Measurements from ENCODE around the gene CHMP1A. TPM values are rescaled to one million over a fixed set of nuclear protein-coding genes. Genes with fewer than 3 reads are reported as not detected.

The CHMP1A gene
- total RNA-seq, 4 donors from 2014 or later, result 54.5 to 101 (median 82.2) TPM

GRCh38 chr16:89618109-89618998 lies 39.2 kb downstream of the CHMP1A start:
- Histone ChIP-seq H3K27ac (no peak overlapping the region), H3K27me3 (peaks cover 91% of the 10 kb centered on the region), H3K36me3 (no peaks in the 10 kb centered on the region), H3K9me3 (no peaks in the 10 kb centered on the region), H3K4me3 (no peak overlapping the region), H3K4me1 (no peaks in the 10 kb centered on the region)
- TF ChIP-seq EP300 (IDR thresholded peaks at IDR 0.05) (no peak), CTCF (IDR thresholded peaks at IDR 0.05) (no peak), POLR2A (IDR thresholded peaks at IDR 0.05) (no peak), POLR2AphosphoS5 (IDR thresholded peaks at IDR 0.05) (no peak)
- 30 to 31% methylated on average over 12 to 15 of the region's 16 CpGs for WGBS, 2 donors (ENCODE audit: low coverage in 1 of 2)
- ATAC-seq, result no peak

DNA sequence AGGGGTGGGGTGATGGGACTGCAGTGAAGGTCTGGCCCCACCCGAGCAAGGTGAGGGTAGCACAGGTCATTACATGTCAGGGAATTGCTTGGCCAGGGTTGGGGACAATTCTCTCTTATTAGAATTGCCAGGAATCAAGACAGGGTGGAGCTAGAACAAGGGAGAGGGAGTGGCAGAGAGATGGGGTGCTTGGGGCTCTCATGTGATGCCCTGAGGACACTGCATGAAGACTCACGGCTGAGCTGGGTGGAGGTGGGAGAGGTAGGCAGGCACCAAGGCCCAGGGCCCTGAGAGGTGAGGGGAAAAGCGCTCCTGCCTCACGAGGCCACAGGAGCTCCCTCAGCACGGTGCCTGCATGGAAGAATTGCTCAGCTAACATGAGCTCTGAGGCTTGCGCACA lies 40.5 kb downstream of the CHMP1A start:
- Histone ChIP-seq H3K36me3 (no peaks in the 10 kb centered on the region), H3K4me3 (no peak overlapping the region), H3K9me3 (no peaks in the 10 kb centered on the region), H3K4me1 (no peaks in the 10 kb centered on the region), H3K27ac (no peak overlapping the region), H3K27me3 (peaks cover 91% of the 10 kb centered on the region)
- 55 to 61% methylated on average over 3 to 6 of the region's 6 CpGs for WGBS, 2 donors (ENCODE audit: low coverage in 1 of 2)
- ATAC-seq, result no peak
- no peak for TF ChIP-seq POLR2AphosphoS5 (IDR thresholded peaks at IDR 0.05)
- no peak for TF ChIP-seq EP300 (IDR thresholded peaks at IDR 0.05)
- TF ChIP-seq POLR2A (IDR thresholded peaks at IDR 0.05), result no peak
- TF ChIP-seq CTCF (IDR thresholded peaks at IDR 0.05), result no peak

- no peaks in the 10 kb centered on the region for H3K36me3 ChIP-seq
- H3K4me3 ChIP-seq, result no peak overlapping the region
- H3K4me1 ChIP-seq, result no peaks in the 10 kb centered on the region
- peaks cover 91% of the 10 kb centered on the region for H3K27me3 ChIP-seq
- no peak for ATAC-seq
- no peak for TF ChIP-seq EP300 (IDR thresholded peaks at IDR 0.05)
- no peak for TF ChIP-seq POLR2A (IDR thresholded peaks at IDR 0.05)
- no peak for TF ChIP-seq POLR2AphosphoS5 (IDR thresholded peaks at IDR 0.05)
- no peak for TF ChIP-seq CTCF (IDR thresholded peaks at IDR 0.05)
- no peaks in the 10 kb centered on the region for H3K9me3 ChIP-seq
- 72% methylated on average over 20 of the region's 20 CpGs; no CpG with 5 or more reads in 1 of the 2 donors for WGBS, 2 donors (ENCODE audit: low coverage in 1 of 2)
- no peak overlapping the region for H3K27ac ChIP-seq
These were observed 40.9 kb downstream of the CHMP1A start for GRCh38 chr16:89616623-89617022.

- Histone ChIP-seq H3K4me1 (no peaks in the 10 kb centered on the region), H3K4me3 (no peak overlapping the region), H3K9me3 (no peaks in the 10 kb centered on the region), H3K36me3 (no peaks in the 10 kb centered on the region), H3K27me3 (peaks cover 90% of the 10 kb centered on the region), H3K27ac (no peak overlapping the region)
- WGBS, 2 donors (ENCODE audit: low coverage in 1 of 2), result no CpG with 5 or more reads among the region's 17 CpGs
- TF ChIP-seq CTCF (IDR thresholded peaks at IDR 0.05) (peak in 3 of 4 experiments; percentile 4 to 76 (median 22)), POLR2AphosphoS5 (IDR thresholded peaks at IDR 0.05) (no peak)
- ATAC-seq, result no peak
These were observed 41.9 kb downstream of the CHMP1A start for GRCh38 chr16:89615596-89616090.

DNA sequence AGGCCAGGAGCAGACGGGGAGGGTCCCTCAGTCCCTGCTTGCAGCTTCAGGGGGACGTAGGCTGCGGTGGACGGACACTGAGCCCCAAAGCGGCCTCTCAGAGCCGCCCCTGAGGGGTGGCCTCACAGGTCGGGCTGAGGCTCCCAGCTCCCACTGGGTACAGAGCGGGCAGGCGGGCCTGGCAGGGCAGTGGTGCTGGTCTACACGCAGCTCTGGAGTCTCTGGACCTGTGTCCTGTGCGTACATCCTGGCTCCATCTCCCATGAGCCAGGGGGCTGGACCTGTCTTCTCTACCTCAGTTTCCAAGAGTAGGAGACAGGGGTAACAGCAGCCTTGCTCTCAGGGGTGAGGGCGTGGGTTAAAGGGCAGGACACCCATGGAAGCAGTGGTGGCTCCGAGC lies 42.3 kb downstream of the CHMP1A start:
- Histone ChIP-seq H3K27me3 (peaks cover 87% of the 10 kb centered on the region), H3K36me3 (no peaks in the 10 kb centered on the region), H3K4me3 (no peak overlapping the region), H3K27ac (no peak overlapping the region), H3K4me1 (no peaks in the 10 kb centered on the region), H3K9me3 (no peaks in the 10 kb centered on the region)
- ATAC-seq, result no peak
- TF ChIP-seq CTCF (IDR thresholded peaks at IDR 0.05) (no peak), POLR2AphosphoS5 (IDR thresholded peaks at IDR 0.05) (no peak), EP300 (IDR thresholded peaks at IDR 0.05) (no peak)
- no CpG with 5 or more reads among the region's 13 CpGs for whole genome bisulfite sequencing, 2 donors (ENCODE audit: low coverage in 1 of 2)
